NCI-H146 treated with DMSO at 0.1 percent for 48 hours (cell line): ENCODE results near the gene SOX8.

Experiments
- DNase-seq: peaks from one replicate; lab custom pipeline; 2025; ENCODE audit not compliant: unreplicated experiment; lab: John Stamatoyannopoulos, UW

The SOX8 gene

DNA sequence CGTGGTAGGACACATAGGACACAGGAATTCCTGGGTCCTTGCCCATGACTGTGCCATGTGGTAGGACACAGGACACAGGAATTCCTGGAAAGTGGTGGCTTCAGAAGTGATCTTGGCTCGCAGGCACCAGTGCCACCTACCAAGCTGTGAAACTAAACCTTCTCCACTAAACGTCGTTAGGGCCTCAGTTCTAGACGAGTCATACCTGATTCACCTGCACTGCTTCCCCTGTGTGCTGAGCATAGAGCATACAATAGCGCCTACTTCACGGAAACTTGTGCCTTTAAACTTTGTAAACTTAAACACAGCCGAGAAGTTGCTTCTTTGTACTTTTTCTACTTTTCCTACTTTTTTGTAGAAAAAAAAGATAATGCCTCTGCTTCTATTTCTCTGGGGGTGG, 4.8 kb downstream of the SOX8 start:
- no peak for DNase-seq

DNA sequence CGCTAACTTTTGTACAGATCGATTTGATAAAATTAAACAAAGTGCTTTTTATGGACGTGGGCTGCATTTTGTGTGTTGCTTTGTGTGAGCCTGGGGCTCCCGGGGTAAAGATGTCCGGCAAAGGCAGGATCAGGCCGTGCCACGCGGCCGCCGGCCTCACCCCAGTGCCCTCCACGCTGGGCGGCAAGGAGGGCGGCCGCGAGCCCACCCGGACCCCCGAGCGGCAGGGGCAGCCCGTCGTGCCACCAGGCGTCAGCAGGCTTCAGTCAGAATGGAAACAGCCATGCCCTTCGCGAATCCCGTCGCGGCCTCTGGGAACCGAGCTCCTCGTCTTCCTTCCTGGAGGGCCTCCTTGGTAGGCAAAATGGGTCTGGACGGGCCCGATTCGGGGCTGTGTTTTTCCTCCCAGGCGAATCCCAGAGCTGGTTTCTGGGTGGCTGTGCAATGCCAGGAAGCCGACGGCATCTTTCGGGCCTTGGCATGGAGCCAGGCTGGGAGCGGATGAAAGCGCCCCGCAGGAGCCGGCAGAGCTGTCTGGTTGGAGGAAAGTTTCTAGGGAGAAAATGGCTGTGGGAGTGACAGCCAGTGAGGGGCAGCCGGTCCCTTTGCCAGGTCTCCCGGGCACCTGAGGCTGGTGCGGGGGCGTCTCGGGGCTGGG, 5.5 kb downstream of the SOX8 start:
- no peak for DNase-seq

DNA sequence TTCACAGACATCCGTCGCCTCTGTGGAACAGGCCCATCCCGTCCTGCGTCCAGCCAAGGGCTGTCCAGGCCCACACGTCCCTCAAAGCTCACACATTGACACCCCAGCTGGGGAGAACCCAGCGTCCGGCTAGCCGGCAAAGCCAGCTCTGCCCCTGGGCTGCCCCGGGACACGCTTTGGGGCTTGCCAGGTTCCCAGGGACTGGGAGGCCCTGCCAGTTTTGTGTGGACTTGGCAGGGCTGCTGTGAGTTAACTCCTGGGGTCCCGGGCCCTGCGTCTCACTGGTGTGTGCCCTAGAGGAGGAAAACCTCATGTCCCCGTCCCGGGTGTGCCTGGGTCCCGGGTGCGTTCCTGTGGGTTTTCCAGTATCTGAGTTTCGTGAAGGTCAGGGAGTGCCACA, 6.3 kb downstream of the SOX8 start:
- no peak for DNase-seq

DNA sequence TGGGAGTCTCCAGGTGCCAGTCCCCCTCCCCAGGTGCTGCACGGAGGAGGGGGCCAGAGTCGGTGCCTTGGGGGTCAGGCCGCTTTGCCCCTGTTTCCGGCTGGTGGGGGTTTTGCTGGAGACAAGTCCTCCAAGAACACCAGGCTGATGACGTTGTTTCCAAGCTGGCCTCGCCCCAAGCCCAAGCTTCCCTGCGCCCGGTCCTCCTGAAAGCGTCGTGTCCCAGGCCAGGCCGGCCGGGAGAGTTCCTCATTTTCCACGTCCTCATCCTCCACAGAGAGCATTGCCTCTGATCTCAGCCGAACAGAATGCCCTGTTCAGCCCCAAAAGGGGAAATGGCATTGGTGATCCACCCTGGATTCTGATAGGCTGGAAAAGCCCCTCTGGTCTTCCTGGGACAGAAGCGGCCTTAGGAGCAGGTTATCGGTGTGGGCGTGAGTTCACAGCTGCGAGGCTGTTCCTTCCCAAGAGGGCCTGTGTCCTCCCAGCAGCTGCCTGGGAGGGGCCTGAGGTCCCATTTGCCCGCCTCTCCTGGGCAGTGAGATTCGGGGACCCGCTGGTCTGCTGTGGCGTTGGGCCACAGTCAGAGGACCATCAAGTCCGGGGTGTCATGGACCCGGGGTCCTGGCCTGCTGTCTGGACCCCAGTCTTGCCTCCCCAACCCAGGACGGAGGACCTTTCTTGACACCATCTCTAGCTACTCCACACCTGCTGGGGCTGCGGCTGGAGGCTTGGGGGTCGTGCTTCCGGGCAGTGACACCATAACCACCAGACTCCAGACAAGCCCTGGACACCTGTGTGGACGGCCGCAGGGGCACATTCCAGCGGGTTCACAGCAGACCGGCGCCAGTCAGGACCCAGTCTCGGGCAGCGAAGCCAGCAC, 7.1 kb downstream of the SOX8 start:
- DNase-seq = no peak

DNA sequence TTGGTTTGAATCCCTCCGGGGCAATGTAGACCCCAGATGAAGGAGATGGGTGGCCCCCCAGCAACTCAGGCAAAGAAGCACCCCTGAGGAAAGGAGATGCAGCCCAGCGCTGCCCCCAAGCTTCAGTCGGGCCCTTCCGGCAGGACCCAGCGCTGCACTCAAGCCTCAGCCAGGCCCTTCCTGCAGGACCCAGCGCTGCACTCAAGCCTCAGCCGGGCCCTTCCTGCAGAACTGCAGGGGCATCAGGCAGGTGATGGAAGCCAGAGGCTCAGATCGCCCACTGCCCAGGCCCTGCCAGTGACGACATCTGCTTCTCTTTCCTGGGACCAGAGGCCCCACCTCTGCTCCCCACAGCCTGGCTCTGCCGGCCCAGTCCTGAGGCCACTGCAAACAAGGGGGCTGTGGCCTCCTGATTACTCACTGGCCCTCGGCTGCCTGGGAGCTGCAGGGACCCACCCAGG, 7.8 kb downstream of the SOX8 start:
- DNase-seq = no peak

DNA sequence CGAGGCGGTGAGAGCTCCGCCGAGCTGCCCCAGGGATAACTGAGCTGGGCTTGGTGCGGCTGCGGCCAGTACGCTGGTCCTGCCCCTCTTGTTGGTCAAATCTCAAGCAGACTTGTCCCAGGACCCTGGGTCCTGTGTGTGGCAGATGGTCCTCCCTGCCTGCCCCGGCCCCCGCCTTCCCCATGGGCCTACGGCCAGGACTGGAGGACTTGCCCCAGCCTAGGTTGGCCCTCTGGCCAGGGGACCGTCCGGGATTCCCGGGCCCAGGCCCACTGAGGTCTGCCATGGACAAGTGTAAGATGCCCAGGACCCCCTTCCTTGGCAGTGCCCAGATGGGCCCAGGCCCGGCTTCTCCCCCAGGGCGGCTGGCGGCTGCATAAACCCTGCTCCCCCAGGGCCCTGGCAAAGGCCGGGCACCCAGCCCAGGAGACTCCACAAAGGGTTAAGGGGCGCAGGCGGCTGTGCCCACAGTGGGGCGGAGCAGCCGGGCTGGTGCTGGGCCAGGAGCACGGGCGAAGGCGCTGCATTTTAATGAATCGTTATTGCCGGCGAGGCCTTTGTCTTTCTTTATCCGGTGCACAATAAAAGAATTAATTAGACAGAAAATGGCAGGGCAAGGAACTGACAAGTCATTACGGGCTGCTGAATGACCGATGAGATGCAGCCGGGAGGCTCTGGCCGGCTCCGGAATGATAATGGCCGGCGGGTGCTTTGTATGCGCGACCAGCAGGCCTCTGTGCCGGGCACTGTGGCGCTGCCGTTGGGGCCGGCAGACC, 9.1 kb downstream of the SOX8 start:
- no peak for DNase-seq

DNA sequence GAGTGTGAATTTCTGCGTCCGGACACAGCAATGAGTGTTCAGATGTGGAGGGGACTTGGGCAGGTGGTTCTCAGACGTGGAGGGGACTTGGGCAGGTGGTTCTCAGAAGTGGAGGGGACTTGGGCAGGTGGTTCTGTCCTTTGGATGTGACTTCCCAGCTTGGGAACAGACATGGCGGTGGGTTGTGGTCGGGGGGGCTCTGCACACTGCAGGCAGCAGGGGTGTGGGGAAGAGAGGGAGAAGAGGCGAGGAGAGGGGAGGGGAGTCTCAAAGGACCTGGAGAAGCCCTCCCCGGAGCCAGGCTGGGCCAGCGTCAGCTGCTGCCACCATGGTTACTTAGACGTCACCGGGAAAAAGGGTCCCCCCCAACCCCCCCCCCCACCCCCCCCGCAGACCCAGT, 9.8 kb downstream of the SOX8 start:
- no peak for DNase-seq

DNA sequence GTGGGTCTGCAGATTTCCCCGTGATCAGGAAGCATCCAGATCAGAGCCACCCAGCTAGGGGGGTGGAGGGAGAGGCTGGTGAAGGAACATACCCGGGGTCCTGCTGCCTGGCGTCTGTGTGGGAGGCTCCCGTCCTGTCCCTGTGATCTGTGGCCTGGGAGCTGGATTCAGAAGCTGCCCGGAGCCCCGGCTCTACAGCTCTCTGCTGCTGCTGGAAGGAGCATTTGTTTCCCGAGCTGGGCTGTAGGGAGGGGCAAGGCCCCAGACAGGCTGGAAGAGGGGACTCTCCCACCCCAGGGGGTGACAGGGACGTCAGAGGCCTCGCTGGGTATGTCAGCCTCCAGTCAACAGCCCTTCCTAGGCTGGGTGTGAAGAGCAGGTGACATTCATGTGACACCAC, 10.2 kb downstream of the SOX8 start:
- DNase-seq = no peak

DNA sequence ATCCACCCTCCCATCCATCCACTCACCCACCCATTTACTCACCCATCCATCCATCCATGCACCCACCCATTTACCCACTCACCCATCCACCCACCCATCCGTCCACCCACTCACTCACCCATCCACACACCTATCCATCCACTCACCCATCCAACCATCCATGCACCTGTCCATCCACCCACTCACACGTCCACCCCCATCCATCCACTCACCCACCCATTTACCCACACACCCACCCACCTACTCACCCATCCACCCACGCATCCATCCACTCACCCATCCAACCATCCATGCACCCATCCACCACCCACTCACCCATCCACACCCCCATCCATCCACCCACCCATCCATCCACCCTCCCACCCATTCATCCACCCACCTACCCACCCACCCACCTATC, 12.2 kb downstream of the SOX8 start:
- DNase-seq = no peak

DNA sequence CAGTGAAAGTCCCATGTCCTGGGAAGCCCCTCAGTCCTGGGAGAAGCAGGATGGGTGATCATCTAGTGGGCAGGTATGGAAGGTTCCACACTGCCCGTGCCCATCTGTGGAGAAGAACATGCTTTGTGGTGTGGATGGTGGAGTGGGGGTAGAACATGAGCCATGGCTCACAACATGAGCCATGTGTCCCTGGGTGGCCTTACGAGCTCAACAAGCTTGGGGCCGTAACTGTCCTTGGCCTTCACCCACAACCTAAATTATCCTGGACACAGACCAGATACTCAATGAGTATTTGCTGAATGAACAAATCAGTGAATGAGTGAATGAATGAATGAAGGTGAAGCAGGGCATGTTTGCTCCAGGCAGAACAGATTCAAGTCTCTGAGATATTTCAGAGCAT, 13.5 kb downstream of the SOX8 start:
- DNase-seq = no peak

DNA sequence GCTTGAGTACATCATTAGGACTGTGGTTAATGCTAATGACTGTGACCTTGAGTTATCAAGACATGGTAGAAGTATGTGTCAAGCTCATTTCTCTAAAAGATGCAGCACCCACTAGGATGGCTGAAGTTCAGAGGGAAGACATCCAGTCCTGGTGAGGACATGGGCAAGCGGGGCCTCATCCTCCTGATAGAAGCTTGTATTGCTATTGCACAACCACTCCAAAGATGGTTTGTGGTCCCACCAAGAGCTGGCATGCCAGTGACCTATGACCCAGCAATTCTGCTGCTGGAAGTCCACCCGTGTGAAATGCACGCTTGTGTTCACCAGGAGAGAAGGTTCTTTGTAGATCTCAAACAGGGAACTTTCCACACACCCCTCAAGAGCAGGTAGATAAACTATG, 14.2 kb downstream of the SOX8 start:
- DNase-seq = no peak

DNA sequence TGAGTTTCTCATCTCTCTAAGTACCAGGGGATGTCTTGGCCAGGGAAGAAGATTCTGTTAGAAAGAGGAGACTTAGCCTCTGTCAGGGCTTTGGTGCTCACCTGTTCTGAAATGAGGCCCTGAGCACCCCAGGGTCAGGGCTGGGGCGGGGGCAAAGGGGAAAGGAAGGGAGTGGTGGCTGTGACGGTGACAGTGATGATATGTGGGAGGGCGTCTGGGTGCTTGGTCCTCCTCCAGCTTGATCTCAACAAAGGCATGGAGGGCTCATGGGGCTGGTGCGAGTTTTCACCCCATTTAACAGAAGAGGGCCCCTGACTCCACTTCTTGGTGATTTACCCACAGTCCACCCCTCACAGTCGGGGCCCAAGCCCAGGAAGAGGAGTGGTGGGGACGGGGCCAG, 15.1 kb downstream of the SOX8 start:
- DNase-seq = no peak

DNA sequence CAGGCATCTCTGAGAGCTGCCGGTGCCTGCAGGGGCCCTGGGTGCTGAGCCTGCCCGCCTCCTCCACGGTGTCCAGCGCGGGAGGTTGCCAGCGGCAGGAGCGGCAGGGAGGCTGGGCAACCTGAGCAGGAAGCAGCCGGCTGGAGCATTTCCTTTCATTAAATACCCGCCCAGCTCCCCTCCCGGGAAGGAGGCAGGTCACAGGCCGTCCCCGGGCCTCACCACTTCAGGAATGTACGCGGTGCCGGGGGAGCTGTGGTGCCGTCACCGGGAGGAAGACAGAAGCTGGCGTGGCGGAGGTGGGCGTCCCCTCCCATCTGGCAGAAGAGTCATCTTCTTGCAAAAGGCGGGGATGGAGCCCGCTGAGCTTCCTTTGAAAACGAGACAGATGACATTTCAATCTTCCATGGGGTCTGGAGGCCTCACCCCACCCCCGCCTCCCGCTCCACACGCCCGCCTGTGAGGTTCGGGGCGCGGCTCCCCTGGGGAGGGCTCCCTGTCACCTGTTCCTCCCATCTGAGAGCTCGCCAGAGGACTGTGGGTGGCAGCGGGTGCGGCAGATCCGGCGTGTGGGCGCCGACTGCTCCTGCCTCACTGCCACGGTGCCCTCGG, 16.0 kb downstream of the SOX8 start:
- DNase-seq = no peak

DNA sequence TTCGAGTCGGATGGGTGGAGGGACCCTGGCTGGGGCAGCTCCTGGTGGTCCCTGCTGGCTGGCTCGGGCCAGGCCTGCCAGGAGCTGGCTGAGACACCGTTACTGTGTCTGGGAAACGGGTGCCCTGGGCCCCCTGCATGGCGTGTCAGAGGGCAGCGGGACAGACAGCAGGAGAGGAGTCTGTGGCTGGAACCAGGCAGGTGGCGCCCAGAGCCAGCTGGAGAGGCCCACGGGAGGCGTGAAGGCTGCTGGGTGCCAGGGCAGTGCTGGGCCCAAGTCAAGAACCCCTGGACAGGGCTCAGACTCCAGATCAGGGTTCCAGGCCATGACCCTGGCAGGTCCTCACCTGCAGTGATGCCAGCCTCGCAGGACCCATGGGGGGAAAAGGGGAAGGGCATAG, 16.6 kb downstream of the SOX8 start:
- no peak for DNase-seq

DNA sequence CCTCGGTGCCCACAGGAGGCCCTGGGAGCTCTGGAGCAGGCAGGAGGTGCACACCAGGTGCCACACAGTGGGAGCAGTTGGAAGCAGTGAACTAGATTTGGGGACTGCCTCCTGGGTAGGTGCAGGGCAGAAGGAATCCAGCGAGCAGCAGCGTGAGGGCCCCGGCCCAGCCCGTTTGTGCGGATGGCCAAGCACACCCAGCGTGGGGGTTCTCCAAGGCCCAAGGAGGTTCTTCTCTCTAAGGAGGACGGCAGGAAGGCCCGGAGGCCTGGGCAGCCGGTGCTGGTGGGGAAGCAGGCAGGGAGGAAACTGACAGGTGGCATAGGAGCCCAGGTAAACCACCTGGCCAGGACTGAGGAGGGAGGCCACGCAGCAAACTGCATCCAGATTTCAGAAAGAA, 17.0 kb downstream of the SOX8 start:
- DNase-seq = no peak

DNA sequence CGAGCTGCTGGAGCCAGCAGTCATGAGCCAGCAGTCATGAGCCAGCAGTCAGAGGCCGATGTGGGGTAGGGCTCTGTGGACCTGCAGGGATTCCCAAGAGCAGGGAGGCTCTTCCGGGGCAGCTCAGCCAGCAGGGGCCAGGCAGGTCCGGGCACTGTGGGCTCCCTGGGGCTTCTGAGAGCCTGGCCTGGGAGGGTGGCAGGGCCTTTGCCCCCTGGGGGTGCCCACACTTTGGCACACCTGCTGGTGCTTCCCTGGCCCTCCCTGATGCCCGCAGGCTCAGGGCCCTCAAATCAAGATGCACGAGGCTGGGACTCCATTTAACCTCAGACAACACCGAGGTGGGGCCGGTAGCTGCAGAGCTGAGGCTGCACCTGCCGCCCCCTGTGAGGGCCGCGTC, 18.1 kb downstream of the SOX8 start:
- DNase-seq = no peak

DNA sequence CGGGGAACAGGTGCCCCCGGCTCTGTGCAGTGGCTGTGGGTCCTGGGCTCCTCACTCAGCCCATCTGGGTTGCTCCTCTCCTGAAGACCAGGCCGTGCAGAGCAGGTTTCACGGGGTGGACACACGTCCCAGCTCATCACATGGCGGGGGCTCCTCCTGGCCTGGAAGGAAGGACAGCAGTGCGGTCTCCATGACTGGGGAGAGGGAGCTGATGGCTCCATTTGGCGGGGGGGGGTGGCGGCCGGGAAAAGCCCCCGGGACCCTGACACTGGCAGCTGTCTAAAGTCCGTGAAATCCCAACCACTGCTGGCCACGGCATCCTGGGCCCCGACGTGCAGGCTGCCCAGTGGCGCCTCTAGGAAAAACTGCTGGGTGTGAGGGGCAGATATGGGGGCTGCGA, 19.0 kb downstream of the SOX8 start:
- DNase-seq = no peak

DNA sequence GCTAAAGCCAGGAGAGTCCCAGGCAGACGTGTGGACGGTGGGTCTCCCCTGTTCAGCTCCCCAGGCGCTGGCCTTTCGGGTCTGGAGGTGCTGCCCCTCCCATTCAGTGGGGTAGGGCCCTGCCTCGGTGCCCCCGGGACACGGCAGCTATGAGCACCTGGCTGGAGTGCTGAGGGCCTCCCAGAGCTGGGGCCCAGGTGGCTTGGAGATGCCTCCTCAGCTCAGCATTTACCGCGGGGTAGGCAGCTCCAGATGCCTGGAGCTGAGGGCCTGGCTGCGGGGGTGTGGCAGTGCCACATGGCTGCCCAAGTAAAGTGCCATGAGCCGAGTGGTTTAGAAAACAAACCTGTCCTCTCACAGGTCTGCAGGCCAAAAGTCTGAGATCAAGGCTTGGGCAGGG, 19.5 kb downstream of the SOX8 start:
- DNase-seq = no peak

DNA sequence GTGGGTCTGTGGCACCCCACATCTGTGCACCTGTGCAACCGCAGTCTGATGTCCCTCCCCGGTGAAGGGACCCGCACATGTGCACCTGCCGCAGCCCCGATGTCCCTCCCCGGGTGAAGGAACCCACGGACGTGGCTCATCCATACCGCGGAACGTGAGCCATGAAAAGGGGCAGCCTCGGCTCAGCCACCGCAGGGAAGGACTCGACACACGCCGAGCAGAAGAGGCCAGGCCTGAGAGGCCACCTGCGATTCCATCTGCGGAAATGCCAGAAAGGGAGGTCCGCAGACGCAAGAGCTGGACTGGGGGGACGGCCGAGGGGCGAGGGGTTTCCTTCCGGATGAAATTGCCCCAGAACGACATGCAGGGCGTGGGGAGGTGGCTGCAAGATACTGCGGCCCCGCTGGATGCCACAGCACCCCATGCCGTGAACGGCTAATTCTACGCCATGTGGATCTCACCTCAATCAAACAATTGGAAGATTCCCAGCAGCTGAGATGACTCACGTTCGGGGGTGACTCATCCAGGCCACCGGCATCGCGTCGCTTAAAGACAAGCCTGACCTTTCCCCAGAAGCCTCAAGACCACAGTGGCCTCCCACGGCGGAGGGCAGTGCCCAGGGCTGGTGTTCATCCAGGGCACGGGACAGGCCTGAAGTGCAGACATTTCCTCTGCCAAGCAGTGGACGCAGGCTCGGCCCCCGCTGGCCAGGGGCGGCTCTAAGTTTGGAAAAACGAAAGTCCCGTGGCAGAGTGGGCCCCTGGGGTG, 21.0 kb downstream of the SOX8 start:
- no peak for DNase-seq
